ENCODE measurements around the gene TPCN1. TPM values are rescaled to one million over a fixed set of nuclear protein-coding genes. Genes with fewer than 3 reads are reported as not detected.

Gene TPCN1
- total and polyA plus RNA-seq, 2 of the 8 experiments (the other 6 are each of a cell fraction or from before 2014, with no cell fraction given), result 14.9 to 21.4 TPM

GRCh38 chr12:113221181-113221996 is at the start of gene TPCN1 (continued):
- peak; percentile 86 for TF ChIP-seq KDM4A (IDR thresholded peaks at IDR 0.05; ENCODE audit: low read depth, low read length, severe bottlenecking)
- peak; percentile 94 for TF ChIP-seq POLR2AphosphoS5 (IDR thresholded peaks at IDR 0.05; ENCODE audit: low read depth, low read length)
- TF ChIP-seq CTCF (IDR thresholded peaks at IDR 0.05; ENCODE audit: control extremely low read depth in 1 of 3, insufficient read depth in 1 of 3, low read depth in 1 of 3, low read length in 3 of 3), result peak in 1 of 3 experiments; percentile 0; a peak in 1 of 4 replicates
- no peak for TF ChIP-seq POU5F1 (IDR thresholded peaks at IDR 0.05; ENCODE audit: low read depth, low read length)
- no peak for TF ChIP-seq USF2 (IDR thresholded peaks at IDR 0.05; ENCODE audit: low read length)
- TF ChIP-seq HDAC2 (IDR thresholded peaks at IDR 0.05; ENCODE audit: borderline replicate concordance in 1 of 2, low read depth in 2 of 2, low read length in 2 of 2), result no peak
- TF ChIP-seq TAF7 (optimal IDR thresholded peaks at IDR 0.05; ENCODE audit: borderline replicate concordance, low read depth, low read length), result peak; percentile 91
- peak; percentile 95 for TF ChIP-seq SP1 (IDR thresholded peaks at IDR 0.05; ENCODE audit: low read depth, low read length)
- peak; percentile 48; the same call in 1 of the 2 replicates for TF ChIP-seq GTF2F1 (IDR thresholded peaks at IDR 0.05; ENCODE audit: borderline replicate concordance, low read depth, low read length)
- no peak for TF ChIP-seq CBX8 (IDR thresholded peaks at IDR 0.05; ENCODE audit: borderline replicate concordance, low read depth, low read length)
- peak; percentile 96 for TF ChIP-seq POLR2A (IDR thresholded peaks at IDR 0.05; ENCODE audit: control extremely low read depth in 1 of 2, low read depth in 2 of 2, low read length in 2 of 2)
- TF ChIP-seq TBP (IDR thresholded peaks at IDR 0.05; ENCODE audit: low read depth, low read length), result peak; percentile 95
- peak; percentile 56 for TF ChIP-seq ASH2L (IDR thresholded peaks at IDR 0.05; ENCODE audit: low read length)
- no peak for TF ChIP-seq E2F6 (IDR thresholded peaks at IDR 0.05)
- peak; percentile 81 for TF ChIP-seq SP2 (IDR thresholded peaks at IDR 0.05; ENCODE audit: low read length)
- no peak for TF ChIP-seq CBX5 (IDR thresholded peaks at IDR 0.05; ENCODE audit: low read depth, low read length)
- TF ChIP-seq KDM1A (IDR thresholded peaks at IDR 0.05; ENCODE audit: borderline replicate concordance, low read length), result no peak
- TF ChIP-seq CHD2 (IDR thresholded peaks at IDR 0.05; ENCODE audit: low read length), result peak; percentile 87
- TF ChIP-seq BCL11A (IDR thresholded peaks at IDR 0.05; ENCODE audit: low read depth in 2 of 2, low read length in 2 of 2), result no peak
- peak; percentile 81; the same call in 1 of the 2 replicates for TF ChIP-seq RBBP5 (IDR thresholded peaks at IDR 0.05; ENCODE audit: borderline replicate concordance, low read depth, low read length)

All from H1 (cell line).